Gastrocnemius medialis (tissue), 4 donors: ENCODE measurements around the gene C1orf174. TPM values are rescaled to one million over a fixed set of nuclear protein-coding genes. Genes with fewer than 3 reads are reported as not detected.

ENCODE experiments used
- ATAC-seq, 2 donors: fragments of 150-250 bp; one replicate each; pipeline ENCODE4 v1.9.1; 2016
- DNase-seq, 2 donors: peaks; one replicate each; pipeline ENCODE4 v3.0.0-alpha.2; 2019
- H3K27ac ChIP-seq, 4 donors: fragments of 200-600 bp; sonication (generic); 1 replicate in 1 of 4; 2 replicates in 3 of 4; pipeline ENCODE4 v1.5.1; 2016 to 2018; ENCODE audit warnings: mild to moderate bottlenecking in 2 of 4, moderate library complexity in 1 of 4
- H3K27me3 ChIP-seq, 3 donors: fragments of 200-600 bp; sonication (generic) in 2 of 3; 1 replicate in 1 of 3; 2 replicates in 2 of 3; pipeline versions ENCODE4 v1.5.1 to v1.6.0; 2016 to 2019; ENCODE audit warnings: mild to moderate bottlenecking in 1 of 3, moderate library complexity in 1 of 3
- H3K36me3 ChIP-seq, 2 donors: fragments of 200-600 bp; sonication (generic) in 1 of 2; one replicate each; pipeline ENCODE4 v1.5.1; 2017 to 2018
- H3K4me1 ChIP-seq, 2 donors: fragments of 200-600 bp; sonication (generic) in 1 of 2; one replicate each; pipeline ENCODE4 v1.5.1; 2016 to 2017; ENCODE audit warnings: mild to moderate bottlenecking in 2 of 2
- H3K4me3 ChIP-seq, 4 donors: fragments of 200-600 bp; sonication (generic) in 3 of 4; 1 replicate in 1 of 4; 2 replicates in 3 of 4; pipeline ENCODE4 v1.5.1; 2016 to 2019; ENCODE audit warnings: mild to moderate bottlenecking in 2 of 4
- H3K9me3 ChIP-seq, 3 donors: fragments of 200-600 bp; sonication (generic) in 2 of 3; 1 replicate in 1 of 3; 2 replicates in 2 of 3; pipeline ENCODE4 v1.5.1; 2016 to 2019
- POLR2A ChIP-seq, 2 donors: fragments of 450-650 bp; IDR thresholded peaks; one replicate each; pipeline ENCODE4 v1.6.1; 2017; ENCODE audit warnings: antibody characterized with exemption in 2 of 2, mild to moderate bottlenecking in 2 of 2, moderate library complexity in 2 of 2
- in situ Hi-C, 4 donors: fragments of 200-750 bp; cut with MboI; loops; one replicate each; pipeline versions ENCODE4 v1.15.0 to v1.8.0; 2017; ENCODE audit warnings: low sequenced_read_pairs in 4 of 4
- intact Hi-C: fragments of 100-400 bp; cut with DNase I; formaldehyde crosslinking; loops from one replicate; pipeline ENCODE4 v1.15.1; 2023; ENCODE audit warnings: low total_unique reads
- total RNA-seq, 4 donors: library from RNA; depleted of rRNA; stranded (reverse); fragments of >200 nt; gene quantifications; one replicate each; pipeline versions ENCODE4 v1.1.0 to v1.2.3, GENCODE V29; 2016
- TF ChIP-seq, protein P1 (sequence below), 5 experiments: fragments of 450-650 bp in 3 of 5; fragments of 200-600 bp in 2 of 5; sonication (generic) in 2 of 5; IDR thresholded peaks in 4 of 5; conservative IDR thresholded peaks in 1 of 5; 1 replicate in 4 of 5; 2 replicates in 1 of 5; pipeline ENCODE4 v1.5.1; 2016 to 2019; ENCODE audit warnings: antibody characterized with exemption in 5 of 5, mild to moderate bottlenecking in 3 of 5, moderate library complexity in 3 of 5

C1orf174 gene
- total RNA-seq, 4 donors from 2014 or later = 10.1 to 28.5 (median 13.5) TPM

DNA sequence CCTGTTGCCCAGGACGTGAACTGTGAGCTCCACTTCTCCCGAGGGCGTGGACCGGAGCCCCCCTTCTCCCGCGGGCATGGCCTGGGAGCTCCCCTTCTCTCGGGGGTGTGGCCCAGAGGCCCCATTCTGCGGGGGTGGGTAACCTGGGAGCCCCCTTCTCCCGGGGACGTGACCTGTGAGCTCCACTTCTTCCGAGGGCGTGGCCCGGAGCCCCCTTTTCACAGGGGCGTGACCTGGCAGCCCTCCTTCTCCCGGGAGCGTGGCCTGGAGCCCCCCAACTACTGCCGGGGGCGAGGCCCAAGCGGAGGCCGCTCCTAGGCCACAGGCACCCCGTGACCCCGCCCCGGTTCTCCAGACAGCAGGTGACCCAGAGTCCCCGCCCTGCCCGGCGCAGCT is 320 bp downstream of the C1orf174 start:
- Histone ChIP-seq H3K4me3 (peak overlapping the region; percentile 91 to 99 (median 96)), H3K36me3 (no peaks in the 10 kb centered on the region), H3K27me3 (no peaks in the 10 kb centered on the region), H3K27ac (peak overlapping the region; percentile 97 to 99 (median 98)), H3K4me1 (peaks cover 8 to 9% of the 10 kb centered on the region in 2 donors), H3K9me3 (no peaks in the 10 kb centered on the region)
- TF ChIP-seq, protein P1, sequence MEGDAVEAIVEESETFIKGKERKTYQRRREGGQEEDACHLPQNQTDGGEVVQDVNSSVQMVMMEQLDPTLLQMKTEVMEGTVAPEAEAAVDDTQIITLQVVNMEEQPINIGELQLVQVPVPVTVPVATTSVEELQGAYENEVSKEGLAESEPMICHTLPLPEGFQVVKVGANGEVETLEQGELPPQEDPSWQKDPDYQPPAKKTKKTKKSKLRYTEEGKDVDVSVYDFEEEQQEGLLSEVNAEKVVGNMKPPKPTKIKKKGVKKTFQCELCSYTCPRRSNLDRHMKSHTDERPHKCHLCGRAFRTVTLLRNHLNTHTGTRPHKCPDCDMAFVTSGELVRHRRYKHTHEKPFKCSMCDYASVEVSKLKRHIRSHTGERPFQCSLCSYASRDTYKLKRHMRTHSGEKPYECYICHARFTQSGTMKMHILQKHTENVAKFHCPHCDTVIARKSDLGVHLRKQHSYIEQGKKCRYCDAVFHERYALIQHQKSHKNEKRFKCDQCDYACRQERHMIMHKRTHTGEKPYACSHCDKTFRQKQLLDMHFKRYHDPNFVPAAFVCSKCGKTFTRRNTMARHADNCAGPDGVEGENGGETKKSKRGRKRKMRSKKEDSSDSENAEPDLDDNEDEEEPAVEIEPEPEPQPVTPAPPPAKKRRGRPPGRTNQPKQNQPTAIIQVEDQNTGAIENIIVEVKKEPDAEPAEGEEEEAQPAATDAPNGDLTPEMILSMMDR (IDR thresholded peaks at IDR 0.05 in 4 of 5, conservative IDR thresholded peaks at IDR 0.05 in 1 of 5) = no peak
- no peak for TF ChIP-seq POLR2A (IDR thresholded peaks at IDR 0.05)
- intact Hi-C loops (loop anchor here (1.0 to 10.0 kb wide), 5 partner anchors 42 to 1982 kb away; partner anchors contain the start of genes CALML6, CEP104, DFFB and LRRC47), in situ Hi-C loops (loop anchor here in 1 of 4 donors (25.0 kb wide), 1 partner anchor 112 kb away; the partner anchor contains the start of gene LRRC47)
- ATAC-seq (no peak), DNase-seq (no peak)

DNA sequence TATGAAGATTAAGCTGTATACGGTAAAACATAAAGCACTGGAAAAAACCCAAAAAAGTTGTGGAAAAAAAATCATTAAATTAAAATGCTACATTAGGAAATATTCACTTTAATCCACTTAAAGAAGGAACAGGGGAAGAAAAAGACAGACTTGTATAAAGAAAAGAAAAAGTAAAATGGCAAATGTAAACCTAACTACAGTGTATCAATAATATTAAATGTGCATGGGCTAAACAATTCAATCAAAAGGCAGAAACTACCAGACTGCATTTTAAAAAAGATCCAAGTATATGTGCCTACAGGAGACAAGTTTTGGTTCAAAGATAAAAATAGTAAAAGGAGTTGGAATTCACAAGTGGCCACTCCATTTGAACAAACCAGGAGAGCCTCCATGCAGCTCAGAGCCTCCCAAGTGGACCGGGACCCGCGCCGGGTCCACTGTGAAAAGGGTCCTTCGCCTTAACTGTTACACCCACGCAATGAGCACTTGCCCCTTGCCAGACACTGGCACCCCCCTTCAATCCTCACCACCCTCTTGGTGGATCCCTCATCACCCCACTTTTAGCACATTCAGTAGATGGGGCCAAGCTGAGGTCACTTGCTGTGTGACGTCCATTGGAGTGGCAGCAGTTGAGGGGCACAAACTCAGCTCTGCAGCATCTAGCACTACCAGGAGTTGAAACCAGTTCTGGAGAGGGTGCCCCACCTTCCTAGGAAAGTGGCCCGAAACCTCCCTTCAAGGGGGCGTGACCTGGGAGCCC is 898 bp downstream of the C1orf174 start:
- no peaks in the 10 kb centered on the region for H3K27me3 ChIP-seq
- H3K4me3 ChIP-seq = peak overlapping the region; percentile 91 to 99 (median 96)
- in situ Hi-C loops (loop anchor here in 1 of 4 donors (25.0 kb wide), 1 partner anchor 112 kb away; the partner anchor contains the start of gene LRRC47), intact Hi-C loops (no loop called here)
- no peak for TF ChIP-seq POLR2A (IDR thresholded peaks at IDR 0.05)
- TF ChIP-seq, protein P1 (IDR thresholded peaks at IDR 0.05 in 4 of 5, conservative IDR thresholded peaks at IDR 0.05 in 1 of 5) = no peak
- ATAC-seq (no peak), DNase-seq (peak in 1 of 2 donors; percentile 19)
- H3K9me3 ChIP-seq = no peaks in the 10 kb centered on the region
- no peaks in the 10 kb centered on the region for H3K36me3 ChIP-seq
- H3K27ac ChIP-seq = peak overlapping the region; percentile 97 to 99 (median 98)
- H3K4me1 ChIP-seq = peaks cover 8 to 9% of the 10 kb centered on the region in 2 donors

DNA sequence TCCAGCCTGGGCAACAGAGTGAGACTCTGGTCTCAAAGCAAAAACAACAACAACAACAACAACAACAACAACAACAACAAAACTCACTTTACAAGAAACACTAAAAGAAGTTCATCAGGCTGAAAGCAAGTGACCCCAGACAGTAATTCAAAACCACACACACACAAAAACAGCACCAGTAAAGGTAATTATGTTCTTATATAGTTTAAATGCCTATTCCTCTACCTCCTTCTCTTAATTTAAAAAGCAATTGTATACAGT is 1.7 kb downstream of the C1orf174 start:
- Histone ChIP-seq H3K36me3 (no peaks in the 10 kb centered on the region), H3K4me3 (no peak overlapping the region), H3K27me3 (no peaks in the 10 kb centered on the region), H3K4me1 (peaks cover 3 to 14% of the 10 kb centered on the region in 2 donors), H3K9me3 (no peaks in the 10 kb centered on the region), H3K27ac (no peak overlapping the region)
- ATAC-seq = no peak
- in situ Hi-C loops (loop anchor here in 1 of 4 donors (25.0 kb wide), 1 partner anchor 111 kb away; the partner anchor contains the start of gene LRRC47), intact Hi-C loops (no loop called here)
- no peak for TF ChIP-seq POLR2A (IDR thresholded peaks at IDR 0.05)
- TF ChIP-seq, protein P1 (IDR thresholded peaks at IDR 0.05 in 4 of 5, conservative IDR thresholded peaks at IDR 0.05 in 1 of 5) = no peak
- DNase-seq = no peak

DNA sequence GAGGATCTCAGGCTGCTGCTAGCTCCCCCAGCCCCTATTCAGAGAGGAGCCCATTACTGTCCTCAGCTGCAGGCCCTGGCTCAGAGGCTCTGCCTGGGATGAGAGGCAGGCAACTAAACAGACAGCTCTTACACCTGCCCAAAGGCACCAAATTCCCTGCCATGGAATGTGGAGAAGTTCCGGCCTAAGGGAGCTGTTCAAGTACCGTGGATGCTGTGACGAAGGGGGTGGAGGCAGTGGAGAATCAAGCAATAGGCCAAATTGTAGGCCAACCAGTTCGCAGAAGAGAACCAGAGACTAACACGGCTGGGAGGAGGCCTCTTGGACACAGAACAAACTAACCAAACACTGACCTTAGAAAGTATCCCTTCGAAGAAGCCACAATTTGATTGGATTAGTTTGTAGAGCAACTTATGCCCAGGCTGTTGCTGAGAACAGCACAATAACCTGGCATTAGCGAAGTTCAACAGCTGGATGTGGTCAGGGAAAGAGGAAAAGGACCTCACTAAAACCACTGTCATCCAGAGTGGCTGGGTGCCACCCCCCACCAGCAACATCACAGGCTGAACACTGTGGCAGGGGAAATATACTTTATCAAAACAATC is 3.6 kb downstream of the C1orf174 start:
- TF ChIP-seq, protein P1 (IDR thresholded peaks at IDR 0.05 in 4 of 5, conservative IDR thresholded peaks at IDR 0.05 in 1 of 5) = no peak
- no peak for TF ChIP-seq POLR2A (IDR thresholded peaks at IDR 0.05)
- H3K27me3 ChIP-seq = no peaks in the 10 kb centered on the region
- in situ Hi-C loops = loop anchor here in 1 of 4 donors (25.0 kb wide), 1 partner anchor 109 kb away; the partner anchor contains the start of gene LRRC47
- H3K9me3 ChIP-seq = no peaks in the 10 kb centered on the region
- H3K4me3 ChIP-seq = no peak overlapping the region
- no peak overlapping the region for H3K27ac ChIP-seq
- H3K4me1 ChIP-seq = peaks cover 11 to 22% of the 10 kb centered on the region in 2 donors
- intact Hi-C loops = no loop called here
- no peak for DNase-seq
- ATAC-seq = no peak
- peaks cover 0 to 1% of the 10 kb centered on the region in 2 donors for H3K36me3 ChIP-seq
